GM23338 (cell line): ENCODE results near the gene IRF2. TPM values are rescaled to one million over a fixed set of nuclear protein-coding genes. Genes with fewer than 3 reads are reported as not detected.

Source experiments
- ATAC-seq: fragments of 200-7000 bp; cut with Tn5 transposase; 3 replicates; pipeline ENCODE4 v1.9.1; 2020
- DNase-seq: peaks from one replicate; pipeline ENCODE4 v3.0.0-alpha.2; 2015; ENCODE audit warnings: low spot score
- H2AFZ ChIP-seq: fragments of 200-600 bp; sonication (generic); 2 replicates; pipeline ENCODE4 v1.8.0; 2016; ENCODE audit warnings: antibody characterized with exemption, mild to moderate bottlenecking, moderate library complexity
- H3F3A ChIP-seq: fragments of 200-600 bp; sonication (generic); replicated peaks from 2 replicates; pipeline ENCODE4 v1.8.0; 2017; ENCODE audit warnings: antibody characterized with exemption, mixed run types, low read depth
- H3K27ac ChIP-seq: fragments of 200-600 bp; sonication (generic); 2 replicates; pipeline ENCODE4 v1.6.1; 2016; ENCODE audit warnings: low read depth
- H3K27me3 ChIP-seq: fragments of 200-600 bp; sonication (generic); 2 replicates; pipeline ENCODE4 v1.8.0; 2016; ENCODE audit warnings: mild to moderate bottlenecking, mixed run types, moderate library complexity; ENCODE audit not compliant: insufficient read depth
- H3K36me3 ChIP-seq: fragments of 200-600 bp; sonication (generic); 2 replicates; pipeline ENCODE4 v1.8.0; 2016; ENCODE audit warnings: mild to moderate bottlenecking; ENCODE audit not compliant: insufficient read depth
- H3K4me1 ChIP-seq: fragments of 200-600 bp; sonication (generic); 2 replicates; pipeline ENCODE4 v1.8.0; 2016; ENCODE audit warnings: mild to moderate bottlenecking, moderate library complexity; ENCODE audit not compliant: insufficient read depth
- H3K4me2 ChIP-seq: fragments of 200-600 bp; sonication (generic); 2 replicates; pipeline ENCODE4 v1.7.1; 2017; ENCODE audit warnings: mixed run types
- H3K4me3 ChIP-seq: fragments of 200-600 bp; sonication (generic); 2 replicates; pipeline ENCODE4 v1.6.1; 2016; ENCODE audit warnings: mixed run types
- H3K79me2 ChIP-seq: fragments of 200-600 bp; sonication (generic); replicated peaks from 2 replicates; pipeline ENCODE4 v1.8.0; 2017; ENCODE audit warnings: mild to moderate bottlenecking; ENCODE audit not compliant: insufficient read depth
- H3K9me2 ChIP-seq: fragments of 200-600 bp; sonication (generic); 2 replicates; pipeline ENCODE4 v1.8.0; 2017; ENCODE audit not compliant: insufficient read depth
- H4K20me1 ChIP-seq: fragments of 200-600 bp; sonication (generic); replicated peaks from 2 replicates; pipeline ENCODE4 v1.8.0; 2017; ENCODE audit warnings: mild to moderate bottlenecking; ENCODE audit not compliant: insufficient read depth
- H3K27ac Mint-ChIP-seq: 2 replicates; pipeline ENCODE4 v1.8.0; 2020; ENCODE audit warnings: inconsistent platforms, mild to moderate bottlenecking, moderate library complexity, mixed read lengths
- H3K27me3 Mint-ChIP-seq: 3 replicates; pipeline ENCODE4 v1.8.0; 2022; ENCODE audit warnings: low read depth, mild to moderate bottlenecking, moderate library complexity, mixed read lengths, inconsistent platforms; ENCODE audit not compliant: insufficient read depth, poor library complexity
- H3K36me3 Mint-ChIP-seq: 3 replicates; pipeline ENCODE4 v1.8.0; 2021; ENCODE audit warnings: low read depth, mild to moderate bottlenecking, inconsistent platforms, moderate library complexity, mixed read lengths
- H3K4me1 Mint-ChIP-seq: 3 replicates; pipeline ENCODE4 v1.8.0; 2020; ENCODE audit warnings: mild to moderate bottlenecking, inconsistent platforms, mixed read lengths
- H3K4me3 Mint-ChIP-seq: 3 replicates; pipeline ENCODE4 v1.8.0; 2021; ENCODE audit warnings: moderate library complexity, mild to moderate bottlenecking, inconsistent platforms, mixed read lengths
- H3K9me3 Mint-ChIP-seq: 3 replicates; pipeline ENCODE4 v1.8.0; 2020; ENCODE audit warnings: moderate library complexity, mild to moderate bottlenecking, inconsistent platforms, mixed read lengths
- CREB1 ChIP-seq: fragments of 250-450 bp; sonication (Bioruptor Pico); IDR thresholded peaks from 2 replicates; pipeline ENCODE4 v1.5.0; 2020; ENCODE audit warnings: low read depth, mild to moderate bottlenecking, moderate library complexity
- EZH2phosphoT487 ChIP-seq: fragments of 200-600 bp; sonication (generic); IDR thresholded peaks from one replicate; pipeline ENCODE4 v1.8.1; 2018; ENCODE audit warnings: antibody characterized with exemption; ENCODE audit not compliant: unreplicated experiment
- JUNB ChIP-seq: IDR thresholded peaks from one replicate; pipeline ENCODE4 v1.6.1; 2016; ENCODE audit warnings: antibody characterized with exemption; ENCODE audit not compliant: unreplicated experiment
- NANOG ChIP-seq: IDR thresholded peaks from 2 replicates; pipeline ENCODE4 v1.6.1; 2016; ENCODE audit warnings: antibody characterized with exemption, borderline replicate concordance
- POLR2AphosphoS5 ChIP-seq: IDR thresholded peaks from 2 replicates; pipeline ENCODE4 v1.6.1; 2016; ENCODE audit warnings: antibody characterized with exemption, low read depth
- STAT1 ChIP-seq: IDR thresholded peaks from one replicate; pipeline ENCODE4 v1.6.1; 2016; ENCODE audit warnings: antibody characterized with exemption; ENCODE audit not compliant: unreplicated experiment
- ZNF114 ChIP-seq: fragments of 250-450 bp; sonication (Bioruptor Pico); IDR thresholded peaks from 2 replicates; pipeline ENCODE4 v1.5.0; 2020; ENCODE audit warnings: mild to moderate bottlenecking, moderate library complexity
- ZNF331 ChIP-seq: fragments of 250-450 bp; sonication (Bioruptor Pico); IDR thresholded peaks from 2 replicates; pipeline ENCODE4 v1.5.0; 2020; ENCODE audit warnings: low read depth, mild to moderate bottlenecking, moderate library complexity
- polyA plus RNA-seq: library from polyadenylated mRNA; unstranded; fragments of >200 nt; fragmentation: Nextera tagmentation; extraction: Ambion mirVana; gene quantifications from 2 replicates; pipeline ENCODE4 v1.2.1, GENCODE V29; 2016
- total RNA-seq: library from RNA; depleted of rRNA; stranded (reverse); fragments of >200 nt; shearing (Covaris generic); gene quantifications from 2 replicates; pipeline ENCODE4 v1.2.3, GENCODE V29; 2014
- TF ChIP-seq, protein P1 (sequence below): fragments of 250-450 bp; sonication (Bioruptor Pico); IDR thresholded peaks from 2 replicates; pipeline ENCODE4 v1.5.0; 2020; ENCODE audit warnings: mild to moderate bottlenecking, moderate library complexity
- TF ChIP-seq, protein P2 (sequence below): IDR thresholded peaks from one replicate; pipeline ENCODE4 v1.6.1; 2018; ENCODE audit warnings: antibody characterized with exemption; ENCODE audit not compliant: unreplicated experiment
- TF ChIP-seq, protein P3 (sequence below), 2 experiments: fragments of 200-600 bp in 1 of 2; sonication (generic) in 1 of 2; conservative IDR thresholded peaks; 2 replicates each; pipeline versions ENCODE4 v1.5.1 to v1.6.1; 2016 to 2017; ENCODE audit warnings: antibody characterized with exemption in 2 of 2, low read depth in 2 of 2, mild to moderate bottlenecking in 2 of 2, moderate library complexity in 1 of 2

IRF2 gene
- total and polyA plus RNA-seq, 2 experiments from 2014 or later, result 14.7 to 15.0 TPM

DNA sequence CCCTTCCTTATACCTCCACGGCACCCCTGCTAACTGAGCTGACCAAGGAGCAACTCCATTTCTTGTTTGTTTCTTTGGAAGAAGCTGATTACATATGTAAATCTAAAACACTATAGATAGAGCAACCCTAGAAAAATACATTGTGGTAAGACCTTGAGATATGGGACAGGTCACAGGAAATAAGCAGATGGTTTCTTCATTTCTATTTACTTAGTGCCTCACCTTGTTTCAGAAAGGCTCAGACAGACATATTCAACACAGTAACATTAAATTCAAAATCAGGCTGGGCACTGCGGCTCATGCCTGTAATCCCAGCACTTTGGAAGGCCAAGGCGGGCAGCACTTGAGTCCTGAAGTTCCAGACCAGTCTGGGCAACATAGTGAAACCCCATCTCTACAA lies 47.3 kb downstream of the IRF2 start (continued):
- TF ChIP-seq, protein P1, sequence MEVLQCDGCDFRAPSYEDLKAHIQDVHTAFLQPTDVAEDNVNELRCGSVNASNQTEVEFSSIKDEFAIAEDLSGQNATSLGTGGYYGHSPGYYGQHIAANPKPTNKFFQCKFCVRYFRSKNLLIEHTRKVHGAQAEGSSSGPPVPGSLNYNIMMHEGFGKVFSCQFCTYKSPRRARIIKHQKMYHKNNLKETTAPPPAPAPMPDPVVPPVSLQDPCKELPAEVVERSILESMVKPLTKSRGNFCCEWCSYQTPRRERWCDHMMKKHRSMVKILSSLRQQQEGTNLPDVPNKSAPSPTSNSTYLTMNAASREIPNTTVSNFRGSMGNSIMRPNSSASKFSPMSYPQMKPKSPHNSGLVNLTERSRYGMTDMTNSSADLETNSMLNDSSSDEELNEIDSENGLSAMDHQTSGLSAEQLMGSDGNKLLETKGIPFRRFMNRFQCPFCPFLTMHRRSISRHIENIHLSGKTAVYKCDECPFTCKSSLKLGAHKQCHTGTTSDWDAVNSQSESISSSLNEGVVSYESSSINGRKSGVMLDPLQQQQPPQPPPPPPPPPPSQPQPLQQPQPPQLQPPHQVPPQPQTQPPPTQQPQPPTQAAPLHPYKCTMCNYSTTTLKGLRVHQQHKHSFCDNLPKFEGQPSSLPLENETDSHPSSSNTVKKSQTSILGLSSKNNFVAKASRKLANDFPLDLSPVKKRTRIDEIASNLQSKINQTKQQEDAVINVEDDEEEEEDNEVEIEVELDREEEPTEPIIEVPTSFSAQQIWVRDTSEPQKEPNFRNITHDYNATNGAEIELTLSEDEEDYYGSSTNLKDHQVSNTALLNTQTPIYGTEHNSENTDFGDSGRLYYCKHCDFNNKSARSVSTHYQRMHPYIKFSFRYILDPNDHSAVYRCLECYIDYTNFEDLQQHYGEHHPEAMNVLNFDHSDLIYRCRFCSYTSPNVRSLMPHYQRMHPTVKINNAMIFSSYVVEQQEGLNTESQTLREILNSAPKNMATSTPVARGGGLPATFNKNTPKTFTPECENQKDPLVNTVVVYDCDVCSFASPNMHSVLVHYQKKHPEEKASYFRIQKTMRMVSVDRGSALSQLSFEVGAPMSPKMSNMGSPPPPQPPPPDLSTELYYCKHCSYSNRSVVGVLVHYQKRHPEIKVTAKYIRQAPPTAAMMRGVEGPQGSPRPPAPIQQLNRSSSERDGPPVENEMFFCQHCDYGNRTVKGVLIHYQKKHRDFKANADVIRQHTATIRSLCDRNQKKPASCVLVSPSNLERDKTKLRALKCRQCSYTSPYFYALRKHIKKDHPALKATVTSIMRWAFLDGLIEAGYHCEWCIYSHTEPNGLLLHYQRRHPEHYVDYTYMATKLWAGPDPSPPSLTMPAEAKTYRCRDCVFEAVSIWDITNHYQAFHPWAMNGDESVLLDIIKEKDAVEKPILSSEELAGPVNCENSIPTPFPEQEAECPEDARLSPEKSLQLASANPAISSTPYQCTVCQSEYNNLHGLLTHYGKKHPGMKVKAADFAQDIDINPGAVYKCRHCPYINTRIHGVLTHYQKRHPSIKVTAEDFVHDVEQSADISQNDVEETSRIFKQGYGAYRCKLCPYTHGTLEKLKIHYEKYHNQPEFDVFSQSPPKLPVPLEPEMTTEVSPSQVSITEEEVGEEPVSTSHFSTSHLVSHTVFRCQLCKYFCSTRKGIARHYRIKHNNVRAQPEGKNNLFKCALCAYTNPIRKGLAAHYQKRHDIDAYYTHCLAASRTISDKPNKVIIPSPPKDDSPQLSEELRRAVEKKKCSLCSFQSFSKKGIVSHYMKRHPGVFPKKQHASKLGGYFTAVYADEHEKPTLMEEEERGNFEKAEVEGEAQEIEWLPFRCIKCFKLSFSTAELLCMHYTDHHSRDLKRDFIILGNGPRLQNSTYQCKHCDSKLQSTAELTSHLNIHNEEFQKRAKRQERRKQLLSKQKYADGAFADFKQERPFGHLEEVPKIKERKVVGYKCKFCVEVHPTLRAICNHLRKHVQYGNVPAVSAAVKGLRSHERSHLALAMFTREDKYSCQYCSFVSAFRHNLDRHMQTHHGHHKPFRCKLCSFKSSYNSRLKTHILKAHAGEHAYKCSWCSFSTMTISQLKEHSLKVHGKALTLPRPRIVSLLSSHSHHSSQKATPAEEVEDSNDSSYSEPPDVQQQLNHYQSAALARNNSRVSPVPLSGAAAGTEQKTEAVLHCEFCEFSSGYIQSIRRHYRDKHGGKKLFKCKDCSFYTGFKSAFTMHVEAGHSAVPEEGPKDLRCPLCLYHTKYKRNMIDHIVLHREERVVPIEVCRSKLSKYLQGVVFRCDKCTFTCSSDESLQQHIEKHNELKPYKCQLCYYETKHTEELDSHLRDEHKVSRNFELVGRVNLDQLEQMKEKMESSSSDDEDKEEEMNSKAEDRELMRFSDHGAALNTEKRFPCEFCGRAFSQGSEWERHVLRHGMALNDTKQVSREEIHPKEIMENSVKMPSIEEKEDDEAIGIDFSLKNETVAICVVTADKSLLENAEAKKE, result no peak

DNA sequence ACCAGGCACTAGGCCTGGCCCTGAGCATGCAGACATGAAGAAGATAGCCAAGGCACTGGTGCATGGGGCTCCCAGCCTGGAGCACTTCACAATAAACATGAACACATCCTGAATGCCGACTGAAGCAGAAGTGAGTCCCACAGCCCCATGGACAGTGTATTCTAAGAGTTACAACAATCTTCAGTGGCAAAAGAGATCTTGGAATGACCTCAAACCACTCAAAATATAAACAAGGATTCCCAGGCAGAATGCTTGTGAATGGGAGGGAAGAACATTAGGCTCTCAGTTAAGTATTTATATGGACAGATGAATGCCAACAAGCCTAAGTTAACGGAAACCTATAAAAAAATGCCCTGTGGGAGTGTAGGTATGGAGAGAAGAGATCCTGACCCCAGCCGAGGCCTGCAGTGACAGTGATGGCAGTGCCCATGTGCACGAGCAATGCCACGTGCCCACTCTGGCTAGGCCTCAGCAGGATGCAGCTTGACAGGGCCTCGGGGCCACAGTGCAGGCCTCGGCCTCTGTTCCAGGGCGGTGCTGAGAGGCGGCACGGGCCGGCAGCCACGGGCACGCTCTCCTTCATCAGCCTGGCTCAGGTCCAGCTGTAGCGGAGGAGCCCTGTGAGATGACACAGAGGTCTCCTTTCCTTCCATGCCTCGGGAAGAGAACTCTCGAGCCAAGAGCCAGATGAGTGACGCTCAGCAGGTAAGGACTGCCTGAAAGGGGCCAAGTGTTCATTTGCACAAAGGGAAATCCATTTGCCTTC lies 49.2 kb downstream of the IRF2 start:
- peaks cover 56% of the 10 kb centered on the region for H3K36me3 Mint-ChIP-seq
- H3K27ac Mint-ChIP-seq, result no peak overlapping the region
- TF ChIP-seq ZNF331 (CRISPR knock-in tag), result no peak
- no peak for TF ChIP-seq CREB1 (CRISPR knock-in tag)
- no peak for TF ChIP-seq JUNB
- TF ChIP-seq POLR2AphosphoS5, result no peak
- TF ChIP-seq NANOG, result no peak
- TF ChIP-seq, protein P2, sequence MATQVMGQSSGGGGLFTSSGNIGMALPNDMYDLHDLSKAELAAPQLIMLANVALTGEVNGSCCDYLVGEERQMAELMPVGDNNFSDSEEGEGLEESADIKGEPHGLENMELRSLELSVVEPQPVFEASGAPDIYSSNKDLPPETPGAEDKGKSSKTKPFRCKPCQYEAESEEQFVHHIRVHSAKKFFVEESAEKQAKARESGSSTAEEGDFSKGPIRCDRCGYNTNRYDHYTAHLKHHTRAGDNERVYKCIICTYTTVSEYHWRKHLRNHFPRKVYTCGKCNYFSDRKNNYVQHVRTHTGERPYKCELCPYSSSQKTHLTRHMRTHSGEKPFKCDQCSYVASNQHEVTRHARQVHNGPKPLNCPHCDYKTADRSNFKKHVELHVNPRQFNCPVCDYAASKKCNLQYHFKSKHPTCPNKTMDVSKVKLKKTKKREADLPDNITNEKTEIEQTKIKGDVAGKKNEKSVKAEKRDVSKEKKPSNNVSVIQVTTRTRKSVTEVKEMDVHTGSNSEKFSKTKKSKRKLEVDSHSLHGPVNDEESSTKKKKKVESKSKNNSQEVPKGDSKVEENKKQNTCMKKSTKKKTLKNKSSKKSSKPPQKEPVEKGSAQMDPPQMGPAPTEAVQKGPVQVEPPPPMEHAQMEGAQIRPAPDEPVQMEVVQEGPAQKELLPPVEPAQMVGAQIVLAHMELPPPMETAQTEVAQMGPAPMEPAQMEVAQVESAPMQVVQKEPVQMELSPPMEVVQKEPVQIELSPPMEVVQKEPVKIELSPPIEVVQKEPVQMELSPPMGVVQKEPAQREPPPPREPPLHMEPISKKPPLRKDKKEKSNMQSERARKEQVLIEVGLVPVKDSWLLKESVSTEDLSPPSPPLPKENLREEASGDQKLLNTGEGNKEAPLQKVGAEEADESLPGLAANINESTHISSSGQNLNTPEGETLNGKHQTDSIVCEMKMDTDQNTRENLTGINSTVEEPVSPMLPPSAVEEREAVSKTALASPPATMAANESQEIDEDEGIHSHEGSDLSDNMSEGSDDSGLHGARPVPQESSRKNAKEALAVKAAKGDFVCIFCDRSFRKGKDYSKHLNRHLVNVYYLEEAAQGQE, result no peak
- TF ChIP-seq STAT1, result no peak
- TF ChIP-seq EZH2phosphoT487, result no peak
- TF ChIP-seq ZNF114 (CRISPR knock-in tag), result no peak
- TF ChIP-seq, protein P3, sequence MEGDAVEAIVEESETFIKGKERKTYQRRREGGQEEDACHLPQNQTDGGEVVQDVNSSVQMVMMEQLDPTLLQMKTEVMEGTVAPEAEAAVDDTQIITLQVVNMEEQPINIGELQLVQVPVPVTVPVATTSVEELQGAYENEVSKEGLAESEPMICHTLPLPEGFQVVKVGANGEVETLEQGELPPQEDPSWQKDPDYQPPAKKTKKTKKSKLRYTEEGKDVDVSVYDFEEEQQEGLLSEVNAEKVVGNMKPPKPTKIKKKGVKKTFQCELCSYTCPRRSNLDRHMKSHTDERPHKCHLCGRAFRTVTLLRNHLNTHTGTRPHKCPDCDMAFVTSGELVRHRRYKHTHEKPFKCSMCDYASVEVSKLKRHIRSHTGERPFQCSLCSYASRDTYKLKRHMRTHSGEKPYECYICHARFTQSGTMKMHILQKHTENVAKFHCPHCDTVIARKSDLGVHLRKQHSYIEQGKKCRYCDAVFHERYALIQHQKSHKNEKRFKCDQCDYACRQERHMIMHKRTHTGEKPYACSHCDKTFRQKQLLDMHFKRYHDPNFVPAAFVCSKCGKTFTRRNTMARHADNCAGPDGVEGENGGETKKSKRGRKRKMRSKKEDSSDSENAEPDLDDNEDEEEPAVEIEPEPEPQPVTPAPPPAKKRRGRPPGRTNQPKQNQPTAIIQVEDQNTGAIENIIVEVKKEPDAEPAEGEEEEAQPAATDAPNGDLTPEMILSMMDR (conservative IDR thresholded peaks at IDR 0.05; ENCODE audit: low read depth in 2 of 2), result no peak

More for the DNA sequence above, 49.2 kb downstream of the IRF2 start:
- peaks cover 29% of the 10 kb centered on the region for H3K79me2 ChIP-seq
- H3K27me3 ChIP-seq, result no peaks in the 10 kb centered on the region
- no peaks in the 10 kb centered on the region for H3F3A ChIP-seq
- ATAC-seq (no peak), DNase-seq (no peak)
- H3K4me3 ChIP-seq, result no peak overlapping the region
- H3K4me2 ChIP-seq, result no peak overlapping the region
- Mint-ChIP-seq H3K4me1 (peaks cover 22% of the 10 kb centered on the region), H3K27me3 (peaks cover 4% of the 10 kb centered on the region), H3K9me3 (peaks cover 10% of the 10 kb centered on the region), H3K4me3 (no peak overlapping the region)
- H3K36me3 ChIP-seq, result peaks cover 30% of the 10 kb centered on the region
- peaks cover 6% of the 10 kb centered on the region for H4K20me1 ChIP-seq
- no peak overlapping the region for H2AFZ ChIP-seq
- H3K27ac ChIP-seq, result no peak overlapping the region
- H3K4me1 ChIP-seq, result peaks cover 11% of the 10 kb centered on the region; the same call in 1 of the 2 replicates
- H3K9me2 ChIP-seq, result no peaks in the 10 kb centered on the region
